ENCODE results near the gene DESI1. TPM values are rescaled to one million over a fixed set of nuclear protein-coding genes. Genes with fewer than 3 reads are reported as not detected.

The DESI1 gene
- total and polyA plus RNA-seq, 2 of the 13 experiments (the other 11 are each of a cell fraction or from before 2014, with no cell fraction given): 21.6 to 29.2 TPM

DNA sequence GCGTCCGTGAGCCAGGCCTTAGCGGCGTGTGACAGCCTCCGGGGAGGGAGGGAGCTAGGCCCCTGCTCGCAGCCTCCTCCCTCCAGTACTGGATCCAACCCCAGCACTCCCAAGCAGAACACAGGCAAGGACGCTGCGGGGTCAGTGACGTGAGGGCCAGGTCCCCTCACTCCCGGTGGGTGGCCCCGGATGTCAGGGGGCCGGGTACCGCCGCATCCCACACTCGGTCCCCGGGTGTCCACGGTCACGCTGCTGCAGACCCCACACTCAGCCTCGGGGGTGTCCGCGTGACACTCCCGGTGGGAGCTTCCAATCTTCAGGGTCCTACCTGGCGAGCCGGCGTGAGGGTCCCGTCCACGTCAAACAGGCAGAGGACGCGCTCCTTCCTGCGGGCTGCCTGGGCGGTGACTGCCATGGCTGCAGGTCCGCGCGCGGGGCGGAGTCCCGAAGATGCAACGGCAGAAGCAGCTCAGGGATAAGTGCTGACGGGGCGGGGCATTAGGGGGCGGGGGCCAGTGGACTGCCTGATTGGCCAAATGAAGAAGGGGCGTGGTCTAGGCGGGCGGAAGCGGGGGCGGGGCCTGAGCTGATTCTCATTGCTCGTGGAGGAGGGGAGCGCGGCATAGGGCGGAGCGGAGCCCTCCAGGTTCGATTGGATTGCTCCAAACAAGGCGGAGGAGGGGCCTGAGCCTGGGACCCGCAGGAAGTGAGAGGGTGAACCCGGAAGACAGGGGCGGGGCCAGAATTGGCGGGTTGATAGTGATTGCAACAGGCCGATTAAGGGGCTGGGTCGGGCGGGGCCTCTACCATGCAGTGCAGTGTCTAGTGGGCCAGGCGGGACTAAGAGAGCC is 31.2 kb downstream of the DESI1 start, which contains the start of gene PMM1 (continued):
- TF ChIP-seq, protein P1, sequence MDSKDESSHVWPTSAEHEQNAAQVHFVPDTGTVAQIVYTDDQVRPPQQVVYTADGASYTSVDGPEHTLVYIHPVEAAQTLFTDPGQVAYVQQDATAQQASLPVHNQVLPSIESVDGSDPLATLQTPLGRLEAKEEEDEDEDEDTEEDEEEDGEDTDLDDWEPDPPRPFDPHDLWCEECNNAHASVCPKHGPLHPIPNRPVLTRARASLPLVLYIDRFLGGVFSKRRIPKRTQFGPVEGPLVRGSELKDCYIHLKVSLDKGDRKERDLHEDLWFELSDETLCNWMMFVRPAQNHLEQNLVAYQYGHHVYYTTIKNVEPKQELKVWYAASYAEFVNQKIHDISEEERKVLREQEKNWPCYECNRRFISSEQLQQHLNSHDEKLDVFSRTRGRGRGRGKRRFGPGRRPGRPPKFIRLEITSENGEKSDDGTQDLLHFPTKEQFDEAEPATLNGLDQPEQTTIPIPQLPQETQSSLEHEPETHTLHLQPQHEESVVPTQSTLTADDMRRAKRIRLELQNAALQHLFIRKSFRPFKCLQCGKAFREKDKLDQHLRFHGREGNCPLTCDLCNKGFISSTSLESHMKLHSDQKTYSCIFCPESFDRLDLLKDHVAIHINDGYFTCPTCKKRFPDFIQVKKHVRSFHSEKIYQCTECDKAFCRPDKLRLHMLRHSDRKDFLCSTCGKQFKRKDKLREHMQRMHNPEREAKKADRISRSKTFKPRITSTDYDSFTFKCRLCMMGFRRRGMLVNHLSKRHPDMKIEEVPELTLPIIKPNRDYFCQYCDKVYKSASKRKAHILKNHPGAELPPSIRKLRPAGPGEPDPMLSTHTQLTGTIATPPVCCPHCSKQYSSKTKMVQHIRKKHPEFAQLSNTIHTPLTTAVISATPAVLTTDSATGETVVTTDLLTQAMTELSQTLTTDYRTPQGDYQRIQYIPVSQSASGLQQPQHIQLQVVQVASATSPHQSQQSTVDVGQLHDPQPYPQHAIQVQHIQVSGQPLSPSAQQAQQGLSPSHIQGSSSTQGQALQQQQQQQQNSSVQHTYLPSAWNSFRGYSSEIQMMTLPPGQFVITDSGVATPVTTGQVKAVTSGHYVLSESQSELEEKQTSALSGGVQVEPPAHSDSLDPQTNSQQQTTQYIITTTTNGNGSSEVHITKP (CRISPR knock-in tag; IDR thresholded peaks at IDR 0.05; ENCODE audit: low read depth): peak; percentile 82; the same call in 1 of the 2 replicates
- TF ChIP-seq, protein P2, sequence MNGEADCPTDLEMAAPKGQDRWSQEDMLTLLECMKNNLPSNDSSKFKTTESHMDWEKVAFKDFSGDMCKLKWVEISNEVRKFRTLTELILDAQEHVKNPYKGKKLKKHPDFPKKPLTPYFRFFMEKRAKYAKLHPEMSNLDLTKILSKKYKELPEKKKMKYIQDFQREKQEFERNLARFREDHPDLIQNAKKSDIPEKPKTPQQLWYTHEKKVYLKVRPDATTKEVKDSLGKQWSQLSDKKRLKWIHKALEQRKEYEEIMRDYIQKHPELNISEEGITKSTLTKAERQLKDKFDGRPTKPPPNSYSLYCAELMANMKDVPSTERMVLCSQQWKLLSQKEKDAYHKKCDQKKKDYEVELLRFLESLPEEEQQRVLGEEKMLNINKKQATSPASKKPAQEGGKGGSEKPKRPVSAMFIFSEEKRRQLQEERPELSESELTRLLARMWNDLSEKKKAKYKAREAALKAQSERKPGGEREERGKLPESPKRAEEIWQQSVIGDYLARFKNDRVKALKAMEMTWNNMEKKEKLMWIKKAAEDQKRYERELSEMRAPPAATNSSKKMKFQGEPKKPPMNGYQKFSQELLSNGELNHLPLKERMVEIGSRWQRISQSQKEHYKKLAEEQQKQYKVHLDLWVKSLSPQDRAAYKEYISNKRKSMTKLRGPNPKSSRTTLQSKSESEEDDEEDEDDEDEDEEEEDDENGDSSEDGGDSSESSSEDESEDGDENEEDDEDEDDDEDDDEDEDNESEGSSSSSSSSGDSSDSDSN (CRISPR knock-in tag; IDR thresholded peaks at IDR 0.05): peak; percentile 60; the same call in 1 of the 2 replicates
- TF ChIP-seq HNRNPLL (IDR thresholded peaks at IDR 0.05; ENCODE audit: low read depth, low read length, poor library complexity, severe bottlenecking) (peak; percentile 60), GATAD1 (CRISPR knock-in tag; IDR thresholded peaks at IDR 0.05) (peak; percentile 34; the same call in 1 of the 2 replicates), EED (CRISPR knock-in tag; IDR thresholded peaks at IDR 0.05) (peak; percentile 72; the same call in 1 of the 2 replicates), ZNF761 (CRISPR knock-in tag; conservative IDR thresholded peaks at IDR 0.05) (no peak), ZSCAN20 (CRISPR knock-in tag; IDR thresholded peaks at IDR 0.05; ENCODE audit: borderline replicate concordance) (no peak), ZNF121 (CRISPR knock-in tag; IDR thresholded peaks at IDR 0.05) (no peak), NAIF1 (CRISPR knock-in tag; IDR thresholded peaks at IDR 0.05; ENCODE audit: borderline replicate concordance) (no peak), ZNF138 (CRISPR knock-in tag; IDR thresholded peaks at IDR 0.05; ENCODE audit: low read depth) (0 out of 2 replicates have a peak, but pooled peaks have one; percentile 49), ZNF282 (IDR thresholded peaks at IDR 0.05; ENCODE audit: partially characterized antibody) (no peak), JUNB (CRISPR knock-in tag; IDR thresholded peaks at IDR 0.05; ENCODE audit: borderline replicate concordance) (no peak), ZNF136 (CRISPR knock-in tag; IDR thresholded peaks at IDR 0.05; ENCODE audit: low read depth) (no peak)
- TF ChIP-seq, protein P3, sequence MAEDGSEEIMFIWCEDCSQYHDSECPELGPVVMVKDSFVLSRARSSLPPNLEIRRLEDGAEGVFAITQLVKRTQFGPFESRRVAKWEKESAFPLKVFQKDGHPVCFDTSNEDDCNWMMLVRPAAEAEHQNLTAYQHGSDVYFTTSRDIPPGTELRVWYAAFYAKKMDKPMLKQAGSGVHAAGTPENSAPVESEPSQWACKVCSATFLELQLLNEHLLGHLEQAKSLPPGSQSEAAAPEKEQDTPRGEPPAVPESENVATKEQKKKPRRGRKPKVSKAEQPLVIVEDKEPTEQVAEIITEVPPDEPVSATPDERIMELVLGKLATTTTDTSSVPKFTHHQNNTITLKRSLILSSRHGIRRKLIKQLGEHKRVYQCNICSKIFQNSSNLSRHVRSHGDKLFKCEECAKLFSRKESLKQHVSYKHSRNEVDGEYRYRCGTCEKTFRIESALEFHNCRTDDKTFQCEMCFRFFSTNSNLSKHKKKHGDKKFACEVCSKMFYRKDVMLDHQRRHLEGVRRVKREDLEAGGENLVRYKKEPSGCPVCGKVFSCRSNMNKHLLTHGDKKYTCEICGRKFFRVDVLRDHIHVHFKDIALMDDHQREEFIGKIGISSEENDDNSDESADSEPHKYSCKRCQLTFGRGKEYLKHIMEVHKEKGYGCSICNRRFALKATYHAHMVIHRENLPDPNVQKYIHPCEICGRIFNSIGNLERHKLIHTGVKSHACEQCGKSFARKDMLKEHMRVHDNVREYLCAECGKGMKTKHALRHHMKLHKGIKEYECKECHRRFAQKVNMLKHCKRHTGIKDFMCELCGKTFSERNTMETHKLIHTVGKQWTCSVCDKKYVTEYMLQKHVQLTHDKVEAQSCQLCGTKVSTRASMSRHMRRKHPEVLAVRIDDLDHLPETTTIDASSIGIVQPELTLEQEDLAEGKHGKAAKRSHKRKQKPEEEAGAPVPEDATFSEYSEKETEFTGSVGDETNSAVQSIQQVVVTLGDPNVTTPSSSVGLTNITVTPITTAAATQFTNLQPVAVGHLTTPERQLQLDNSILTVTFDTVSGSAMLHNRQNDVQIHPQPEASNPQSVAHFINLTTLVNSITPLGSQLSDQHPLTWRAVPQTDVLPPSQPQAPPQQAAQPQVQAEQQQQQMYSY (CRISPR knock-in tag; IDR thresholded peaks at IDR 0.05): no peak
- TF ChIP-seq, protein P4, sequence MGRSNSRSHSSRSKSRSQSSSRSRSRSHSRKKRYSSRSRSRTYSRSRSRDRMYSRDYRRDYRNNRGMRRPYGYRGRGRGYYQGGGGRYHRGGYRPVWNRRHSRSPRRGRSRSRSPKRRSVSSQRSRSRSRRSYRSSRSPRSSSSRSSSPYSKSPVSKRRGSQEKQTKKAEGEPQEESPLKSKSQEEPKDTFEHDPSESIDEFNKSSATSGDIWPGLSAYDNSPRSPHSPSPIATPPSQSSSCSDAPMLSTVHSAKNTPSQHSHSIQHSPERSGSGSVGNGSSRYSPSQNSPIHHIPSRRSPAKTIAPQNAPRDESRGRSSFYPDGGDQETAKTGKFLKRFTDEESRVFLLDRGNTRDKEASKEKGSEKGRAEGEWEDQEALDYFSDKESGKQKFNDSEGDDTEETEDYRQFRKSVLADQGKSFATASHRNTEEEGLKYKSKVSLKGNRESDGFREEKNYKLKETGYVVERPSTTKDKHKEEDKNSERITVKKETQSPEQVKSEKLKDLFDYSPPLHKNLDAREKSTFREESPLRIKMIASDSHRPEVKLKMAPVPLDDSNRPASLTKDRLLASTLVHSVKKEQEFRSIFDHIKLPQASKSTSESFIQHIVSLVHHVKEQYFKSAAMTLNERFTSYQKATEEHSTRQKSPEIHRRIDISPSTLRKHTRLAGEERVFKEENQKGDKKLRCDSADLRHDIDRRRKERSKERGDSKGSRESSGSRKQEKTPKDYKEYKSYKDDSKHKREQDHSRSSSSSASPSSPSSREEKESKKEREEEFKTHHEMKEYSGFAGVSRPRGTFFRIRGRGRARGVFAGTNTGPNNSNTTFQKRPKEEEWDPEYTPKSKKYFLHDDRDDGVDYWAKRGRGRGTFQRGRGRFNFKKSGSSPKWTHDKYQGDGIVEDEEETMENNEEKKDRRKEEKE (IDR thresholded peaks at IDR 0.05): no peak

Data from HepG2 (cell line).